NK-92 treated with Interleukin-12 subunit alpha and Interleukin-12 subunit beta, amount 100 ng/mL, for 24 hours (cell line): ENCODE measurements around the gene PLCL1.
"Not testable (repeated sequence)": the region's sequence is repeated elsewhere in the genome, so short reads cannot be mapped to it uniquely, and the experiment has no call there.

Source experiments
- DNase-seq: peaks from one replicate; lab custom pipeline; 2025; lab: John Stamatoyannopoulos, UW

PLCL1 gene

GRCh38 chr2:197810016-197810415, 5.6 kb downstream of the PLCL1 start:
- DNase-seq = no peak

DNA sequence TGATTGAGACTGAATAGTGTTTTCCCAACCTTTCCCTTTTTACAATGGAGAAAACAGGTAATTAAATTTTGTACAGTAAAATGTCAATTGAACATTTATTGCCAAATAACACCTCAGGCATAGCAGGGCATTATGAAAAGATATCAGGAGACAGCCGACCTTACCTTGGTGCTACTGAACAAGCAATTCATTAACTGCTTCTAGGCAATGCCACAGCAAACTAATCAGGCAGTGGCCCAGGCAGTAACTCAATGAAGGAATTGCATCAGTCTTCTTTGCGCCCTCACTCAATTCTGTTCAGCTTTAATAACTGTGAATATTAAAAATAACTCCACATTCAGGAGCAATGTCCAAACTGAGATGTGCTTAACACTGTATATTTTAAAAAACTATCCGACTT, 6.1 kb downstream of the PLCL1 start:
- no peak for DNase-seq

DNA sequence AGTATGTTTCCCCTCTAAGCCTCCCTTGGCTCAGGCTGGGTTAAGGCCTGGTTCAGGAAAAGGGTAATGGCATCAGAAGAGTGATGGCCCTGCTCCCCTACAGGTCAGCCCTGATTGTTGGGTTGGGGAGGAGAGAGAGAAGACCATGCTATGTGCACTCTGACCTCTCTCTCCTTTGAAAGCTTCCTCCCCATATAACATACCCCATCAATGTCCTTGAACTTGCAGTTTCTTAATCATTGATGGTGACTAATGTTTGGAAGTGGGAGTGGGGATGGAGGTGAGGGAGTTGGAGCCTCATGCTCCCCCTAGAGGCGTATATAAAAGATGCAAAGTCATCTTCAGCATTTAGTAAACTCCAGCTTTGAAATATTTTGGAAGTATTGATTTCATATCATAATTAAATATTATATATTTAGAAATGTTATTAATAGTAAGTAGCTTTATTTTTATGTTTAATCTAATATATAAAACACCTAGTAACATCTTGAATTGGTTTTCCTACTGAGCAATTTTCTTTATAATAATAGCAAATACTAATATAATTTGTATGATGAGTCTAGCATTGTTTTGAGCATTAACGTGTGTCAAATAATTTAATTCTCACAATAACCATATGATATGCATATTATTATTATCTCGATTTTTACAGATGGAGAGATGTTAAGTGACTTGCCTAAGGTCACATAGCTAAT, 8.8 kb downstream of the PLCL1 start:
- DNase-seq = no peak

GRCh38 chr2:197814526-197814925, 10.1 kb downstream of the PLCL1 start:
- DNase-seq = no peak

- no peak for DNase-seq
Observed at GRCh38 chr2:197821550-197822289, 17.3 kb downstream of the PLCL1 start.

- DNase-seq = no peak
Observed at GRCh38 chr2:197822333-197822732, 17.9 kb downstream of the PLCL1 start.

GRCh38 chr2:197827618-197828017, 23.2 kb downstream of the PLCL1 start:
- DNase-seq = no peak

- no peak for DNase-seq
Observed at GRCh38 chr2:197828464-197829135, 24.2 kb downstream of the PLCL1 start.

DNA sequence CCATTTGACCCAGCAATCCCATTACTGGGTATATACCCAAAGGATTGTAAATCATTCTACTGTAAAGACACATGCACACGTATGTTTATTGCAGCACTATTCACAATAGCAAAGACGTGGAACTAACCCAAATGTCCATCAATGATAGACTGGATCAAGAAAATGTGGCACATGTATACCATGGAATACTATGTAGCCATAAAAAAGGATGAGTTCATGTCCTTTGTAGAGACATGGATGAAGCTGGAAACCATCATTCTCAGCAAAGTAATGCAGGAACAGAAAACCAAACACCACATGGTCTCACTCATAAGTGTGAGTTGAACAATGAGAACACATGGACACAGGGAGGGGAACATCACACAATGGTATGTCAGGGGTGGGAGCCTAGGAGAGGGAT, 30.4 kb downstream of the PLCL1 start:
- not testable (repeated sequence) for DNase-seq

DNA sequence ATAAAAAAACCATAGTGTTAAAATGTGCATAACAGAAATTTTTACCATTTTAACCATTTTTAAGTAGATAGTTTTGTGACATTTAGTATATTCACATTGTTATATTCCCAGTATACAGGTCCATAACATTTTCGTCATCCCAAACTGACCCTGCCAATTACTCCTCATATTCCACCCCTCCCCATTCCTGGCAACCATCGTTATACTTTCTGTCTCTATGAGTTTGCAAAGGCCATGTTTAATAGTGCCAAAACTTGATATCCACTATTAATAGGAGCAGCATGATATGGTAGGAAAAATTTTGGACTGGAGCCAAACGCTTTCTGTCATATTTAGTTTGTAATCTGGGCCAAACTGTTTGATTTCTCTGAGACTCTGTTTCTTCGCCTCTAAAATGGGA, 30.9 kb downstream of the PLCL1 start:
- no peak for DNase-seq

DNA sequence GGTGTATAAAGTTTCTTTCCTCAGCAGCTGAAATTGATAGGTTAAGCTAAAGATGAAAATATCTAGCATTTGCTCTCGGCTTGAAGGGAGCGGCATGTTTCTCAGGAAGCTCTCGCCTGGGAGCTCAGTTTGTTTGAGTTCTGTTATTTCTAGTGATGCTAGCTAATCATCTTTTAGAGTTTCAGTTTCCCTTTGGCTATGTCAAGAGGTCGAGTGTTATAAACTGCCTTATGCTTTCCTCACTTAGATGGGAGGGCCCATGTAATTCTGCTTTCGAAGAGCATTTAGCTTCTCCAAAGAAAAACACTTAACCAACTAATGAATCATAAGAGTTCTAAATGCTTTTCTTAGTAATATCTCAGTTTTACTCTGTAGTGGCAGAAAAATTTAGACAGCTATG, 33.6 kb downstream of the PLCL1 start:
- no peak for DNase-seq

DNA sequence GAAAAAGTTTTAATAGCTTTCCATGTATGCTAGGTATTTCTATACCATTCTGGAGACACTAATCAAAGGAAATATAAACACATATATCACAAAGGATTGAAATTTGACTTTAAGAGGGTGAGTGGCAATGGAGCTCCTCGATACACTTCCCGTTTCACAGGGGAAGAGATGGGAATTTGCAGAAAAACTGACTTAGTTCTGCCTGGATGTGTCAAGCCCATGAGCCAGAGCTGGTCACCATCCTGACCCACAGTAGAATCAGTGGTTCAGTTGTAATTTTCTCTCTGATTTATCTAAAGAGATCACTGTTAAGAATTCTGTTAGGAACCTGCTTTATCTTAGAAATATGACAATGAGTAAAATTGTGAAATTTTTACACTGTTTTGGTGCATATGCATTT, 34.2 kb downstream of the PLCL1 start:
- no peak for DNase-seq

DNA sequence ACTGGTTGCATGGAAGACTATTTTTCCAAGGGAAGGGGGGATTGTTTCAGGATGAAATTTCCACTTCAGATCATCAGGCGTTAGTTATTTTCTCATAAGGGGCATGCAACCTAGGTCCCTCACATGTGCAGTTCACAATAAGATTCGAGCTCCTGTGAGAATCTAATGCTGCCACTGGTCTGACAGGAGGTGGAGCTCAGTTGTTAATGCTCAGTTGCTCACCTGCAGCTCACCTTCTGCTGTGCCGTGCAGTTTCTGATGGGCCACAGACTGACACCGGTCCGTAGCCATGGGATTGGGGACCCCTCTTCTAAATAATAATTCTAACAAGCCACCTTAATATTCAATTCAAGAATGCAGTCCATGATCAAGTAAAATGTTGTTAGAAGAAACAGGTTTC, 34.9 kb downstream of the PLCL1 start:
- no peak for DNase-seq

GRCh38 chr2:197839856-197840255, 35.5 kb downstream of the PLCL1 start:
- no peak for DNase-seq

DNA sequence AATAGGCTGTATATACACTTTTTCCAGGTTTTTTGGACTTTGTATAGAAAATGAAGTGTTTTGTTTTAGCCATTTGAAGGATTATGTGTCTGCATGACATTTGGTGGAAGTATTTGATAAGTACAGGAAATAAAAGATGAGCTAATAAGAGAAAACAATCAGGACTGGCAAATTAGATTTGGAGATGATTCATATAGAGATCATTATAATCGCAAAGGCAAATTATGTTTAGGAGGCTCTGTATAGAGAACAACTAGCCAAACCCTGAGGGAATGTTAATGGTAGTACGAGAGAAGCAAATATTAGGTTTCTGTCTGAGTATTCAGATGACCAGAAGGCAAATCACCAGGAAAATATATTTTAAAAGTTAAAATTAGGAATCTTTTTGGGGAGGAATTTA, 41.7 kb downstream of the PLCL1 start:
- DNase-seq = no peak

- DNase-seq = no peak
Observed at GRCh38 chr2:197846777-197847176, 42.4 kb downstream of the PLCL1 start.

DNA sequence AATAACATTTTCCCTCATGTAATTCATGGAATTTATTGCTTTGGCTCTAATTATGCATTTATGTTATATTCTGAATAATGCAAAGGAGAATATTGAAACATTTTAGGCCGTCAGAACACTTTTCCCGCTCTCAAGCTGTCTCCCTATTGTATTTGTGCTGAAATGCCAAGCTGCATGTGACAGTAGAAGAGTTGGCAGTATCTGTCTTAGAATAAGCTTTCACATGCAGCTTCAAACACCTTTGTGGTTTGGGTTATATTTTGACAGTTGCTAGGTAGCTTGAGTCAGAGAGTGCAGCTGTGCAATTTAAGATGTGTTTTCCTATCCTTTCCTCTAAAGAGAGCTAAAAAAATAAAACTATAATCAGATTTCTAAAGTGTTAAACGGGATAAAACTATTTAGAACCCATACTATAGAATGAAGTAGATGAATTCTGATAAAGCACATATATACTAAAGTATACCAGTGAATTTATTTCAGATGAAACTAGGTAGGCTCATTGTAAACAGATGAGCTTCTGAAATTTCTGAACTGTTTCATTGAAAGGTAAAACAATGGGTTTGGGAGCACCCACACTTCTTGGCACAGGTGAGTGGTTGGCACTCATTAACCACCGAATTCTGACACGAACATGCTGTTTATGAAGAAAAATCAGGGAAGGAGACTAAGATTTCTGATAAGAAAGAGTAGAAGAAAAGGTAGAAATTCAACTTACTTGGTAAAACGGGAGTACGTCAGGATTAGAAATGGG, 43.4 kb downstream of the PLCL1 start:
- no peak for DNase-seq

GRCh38 chr2:197848602-197849001, 44.2 kb downstream of the PLCL1 start:
- no peak for DNase-seq

- DNase-seq = no peak
Observed at GRCh38 chr2:197850882-197851450, 46.6 kb downstream of the PLCL1 start.

- no peak for DNase-seq
Observed at GRCh38 chr2:197851451-197851850, 47.1 kb downstream of the PLCL1 start.

- no peak for DNase-seq
Observed at GRCh38 chr2:197852108-197852507, 47.7 kb downstream of the PLCL1 start.

DNA sequence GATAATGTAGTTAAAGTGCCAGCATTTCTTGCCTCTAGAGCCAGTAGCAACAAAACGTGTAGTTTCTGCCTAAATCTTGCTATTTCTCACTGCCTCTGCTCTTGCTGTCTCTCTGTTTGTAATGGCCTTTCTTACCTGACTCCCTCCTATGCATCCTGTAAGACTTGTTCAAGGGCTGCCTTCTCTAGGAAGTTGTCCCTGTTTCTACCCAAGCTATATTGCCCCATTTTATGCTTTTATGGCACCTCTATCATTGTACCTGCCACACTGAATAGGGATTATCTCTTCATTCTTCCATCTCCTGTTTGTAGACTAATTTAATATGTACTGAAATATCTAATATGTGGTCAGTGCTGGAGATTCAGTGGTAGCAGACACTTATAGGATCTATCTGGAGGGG, 49.2 kb downstream of the PLCL1 start:
- DNase-seq = no peak
